ENCODE data around the gene ERC2.

Gene ERC2

DNA sequence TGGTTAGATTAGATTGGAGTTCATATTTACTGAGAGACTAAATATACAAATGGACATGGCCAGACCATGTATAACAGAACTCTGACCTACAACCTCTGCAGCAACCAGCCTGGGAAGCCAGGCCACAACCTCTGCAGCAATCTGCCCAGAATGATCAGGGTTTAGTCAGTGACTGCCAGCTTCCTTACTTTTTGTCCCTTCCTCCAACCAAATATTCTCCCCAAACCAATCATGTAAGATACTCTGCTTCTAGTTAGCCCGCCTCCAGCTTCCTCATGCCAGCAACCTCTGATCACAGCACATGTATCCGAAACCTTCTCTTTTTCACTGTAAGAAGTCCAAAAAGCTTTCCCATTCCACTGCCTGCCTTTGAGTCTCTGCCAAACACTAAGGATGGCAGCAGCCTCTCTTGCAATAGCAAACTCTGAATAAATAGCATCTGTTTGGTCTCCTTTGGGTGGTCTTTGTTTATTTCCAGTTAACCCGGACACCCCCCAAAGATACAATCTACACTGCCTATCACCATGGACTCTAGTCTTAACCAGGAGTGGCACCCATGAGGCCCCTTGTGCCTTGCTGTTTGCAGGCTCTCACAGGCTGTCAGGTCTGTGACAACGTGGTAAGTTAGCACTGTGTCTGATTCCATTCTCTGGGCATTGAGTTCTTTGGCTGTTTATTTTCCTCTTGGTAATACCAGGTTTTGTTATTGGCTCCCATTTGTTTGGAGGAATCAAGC, 102.2 kb downstream of the ERC2 start:
- DNase-seq, result no peak

DNA sequence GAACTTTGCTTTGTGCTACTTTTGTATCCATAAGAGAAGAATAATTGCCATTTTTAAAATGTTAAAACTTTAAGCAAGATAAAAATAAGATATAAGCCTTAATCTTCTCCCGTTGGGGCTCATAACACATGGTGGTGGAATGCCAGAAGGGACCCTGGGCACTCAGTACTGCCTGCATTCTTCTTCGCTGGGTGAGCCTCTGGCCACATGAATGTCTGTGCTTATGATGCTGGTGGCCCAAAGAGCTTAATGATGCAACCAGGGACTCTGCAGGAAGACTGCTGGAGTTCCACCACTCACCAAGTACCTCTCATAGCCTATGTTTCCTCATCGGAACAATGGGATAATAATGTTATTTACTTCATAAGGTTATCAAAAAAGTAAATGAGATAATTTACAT, 103.6 kb downstream of the ERC2 start:
- DNase-seq, result no peak

DNA sequence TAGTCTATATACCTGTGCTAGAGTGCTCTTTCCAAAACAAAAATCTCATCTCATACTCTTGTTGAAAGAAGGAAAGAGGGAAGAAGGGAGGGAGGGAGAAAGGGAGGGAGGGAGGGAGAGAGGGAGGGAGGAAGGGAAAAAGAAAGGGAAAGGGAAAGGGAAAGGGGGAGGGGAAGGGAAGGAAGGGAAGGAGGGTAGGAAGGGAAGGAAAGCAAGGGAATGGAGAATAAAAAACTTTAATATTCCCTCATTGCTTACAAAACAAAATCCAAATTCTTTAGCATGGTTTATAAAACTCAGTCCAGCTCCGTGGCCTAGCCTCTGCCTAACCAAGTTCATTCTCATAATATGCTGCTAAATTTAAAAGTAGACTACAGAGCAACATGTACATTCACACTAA, 104.5 kb downstream of the ERC2 start:
- no peak for DNase-seq

DNA sequence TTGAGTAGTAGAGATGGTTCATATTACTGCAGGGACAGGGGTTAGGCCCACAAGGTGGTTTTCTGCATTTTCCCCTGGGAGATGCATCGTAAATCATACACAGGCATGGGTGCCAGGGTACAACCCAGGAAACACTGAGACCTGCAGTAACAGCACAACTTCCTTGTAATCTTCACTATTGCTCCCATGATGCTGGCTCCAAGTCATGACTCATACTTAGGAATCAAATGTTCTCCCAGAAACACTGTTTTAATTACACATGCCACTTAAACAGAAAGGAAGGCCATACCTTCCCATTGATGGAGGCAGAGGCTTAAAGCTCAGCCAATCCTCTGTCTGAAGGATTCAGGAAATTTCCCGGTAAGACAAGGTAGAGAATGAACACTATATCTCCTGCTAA, 106.5 kb downstream of the ERC2 start:
- DNase-seq, result no peak

DNA sequence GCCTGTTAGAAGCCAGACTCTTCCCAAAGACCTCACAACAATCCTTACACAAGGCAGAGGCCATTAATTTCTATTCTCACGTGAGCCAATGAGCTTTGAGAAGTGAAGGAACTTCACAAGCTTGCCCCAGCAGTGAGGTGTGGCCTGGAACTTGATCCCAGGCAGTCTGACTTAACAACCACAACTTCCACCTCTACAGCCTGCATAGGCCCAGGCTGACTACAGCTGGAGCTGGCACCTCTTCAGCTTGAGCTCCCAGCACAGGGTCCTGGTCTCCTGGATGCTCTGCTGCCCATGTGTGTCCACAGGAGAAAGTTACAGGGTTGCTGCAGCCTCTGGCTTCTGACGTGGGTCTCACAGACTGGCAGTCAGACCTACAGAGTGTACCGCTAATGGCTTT, 111.0 kb downstream of the ERC2 start:
- no peak for DNase-seq

DNA sequence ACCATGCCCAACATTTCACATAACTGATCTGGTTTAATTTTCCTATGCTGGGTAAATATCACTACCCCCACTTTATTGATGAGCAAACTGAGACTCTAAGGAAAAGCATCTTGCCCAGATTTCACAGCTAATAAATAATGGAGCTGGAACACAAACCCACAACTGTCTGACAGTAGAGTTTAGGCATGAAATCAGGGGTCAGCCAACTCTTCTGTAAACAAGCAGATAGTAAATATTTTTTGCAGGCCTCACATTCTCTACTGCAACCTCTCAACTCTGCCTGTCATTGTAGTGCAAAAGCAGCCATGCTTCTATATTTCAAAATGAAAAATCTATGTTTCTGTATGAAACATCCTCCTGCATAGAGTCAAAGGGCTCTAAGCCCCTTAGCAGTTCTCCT, 111.5 kb downstream of the ERC2 start:
- DNase-seq, result no peak

DNA sequence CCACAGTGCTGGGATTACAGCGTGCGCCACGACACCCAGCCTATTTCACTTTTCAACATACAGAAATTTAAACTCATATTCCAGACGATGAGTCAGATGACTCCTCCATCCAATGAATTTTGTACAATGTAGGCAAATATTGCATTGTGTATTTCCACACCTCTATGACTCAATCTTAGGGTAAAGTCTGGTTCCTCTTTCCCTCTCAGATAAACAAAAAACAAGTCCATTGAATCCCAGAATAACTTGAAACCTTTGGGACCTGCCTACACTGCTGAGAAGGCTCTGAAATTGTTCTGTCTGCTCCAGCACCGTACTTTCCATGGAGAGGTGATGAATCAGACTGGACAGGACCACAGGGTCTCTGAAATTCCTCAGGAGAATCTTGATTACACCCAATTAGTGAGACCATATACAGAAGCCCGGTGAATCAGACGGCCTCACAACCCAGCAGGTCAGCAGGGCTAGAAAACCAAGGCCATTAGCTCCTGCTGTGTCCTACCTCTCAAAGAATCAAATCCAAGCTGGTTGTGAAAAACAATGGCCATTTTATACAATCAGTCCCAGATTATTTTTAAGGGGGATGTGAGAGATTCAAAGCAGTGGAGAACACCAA, 112.6 kb downstream of the ERC2 start:
- DNase-seq, result no peak

DNA sequence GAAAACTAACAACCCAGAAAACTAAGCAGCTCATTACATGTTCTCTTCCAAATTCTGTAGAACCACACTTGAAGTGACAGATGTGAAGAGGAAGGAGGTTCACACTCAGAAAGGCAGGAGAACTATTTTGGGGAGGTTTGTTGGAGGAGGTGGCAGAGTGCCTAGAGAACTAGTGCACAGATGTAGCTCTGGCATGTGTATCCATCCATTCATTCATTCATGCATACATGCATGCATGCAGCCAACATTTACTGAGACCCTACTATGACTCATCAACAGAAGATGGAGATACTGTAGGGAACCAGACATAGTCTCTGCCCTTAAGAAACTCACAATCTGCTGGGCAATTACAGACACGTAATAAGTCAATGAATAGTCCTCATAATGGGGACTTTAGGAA, 116.7 kb downstream of the ERC2 start:
- DNase-seq, result no peak

DNA sequence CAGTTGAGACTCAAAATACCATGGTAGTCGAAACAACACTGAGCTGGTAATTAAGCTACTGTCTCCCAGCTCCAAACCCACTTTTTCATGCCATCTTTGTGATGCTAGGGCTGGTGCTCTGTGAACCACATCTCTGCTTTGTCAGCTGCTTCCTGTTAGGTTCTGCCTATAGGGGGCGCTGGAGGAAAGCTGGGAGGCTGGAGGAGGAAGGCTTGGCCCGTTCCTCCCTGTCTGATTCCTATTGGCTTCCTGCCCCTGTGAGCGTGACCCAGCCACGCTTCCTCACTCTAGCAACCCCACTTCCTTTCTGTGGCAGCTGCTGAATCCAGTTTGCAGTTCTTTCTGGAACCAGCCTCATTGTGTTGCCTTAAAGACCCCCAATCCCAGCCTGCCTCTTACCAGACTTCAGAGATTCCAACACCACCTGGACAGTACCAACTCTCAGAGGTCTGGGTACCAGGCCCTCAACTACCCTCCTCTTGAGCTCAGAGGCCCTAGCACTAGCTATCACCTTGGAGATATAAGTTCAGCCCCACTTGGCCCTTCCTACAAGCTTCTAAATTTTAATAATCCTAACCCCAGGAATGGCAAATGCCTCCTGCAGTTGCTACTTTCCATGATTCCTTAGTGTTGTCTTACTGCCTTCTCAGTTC, 120.9 kb downstream of the ERC2 start:
- no peak for DNase-seq

DNA sequence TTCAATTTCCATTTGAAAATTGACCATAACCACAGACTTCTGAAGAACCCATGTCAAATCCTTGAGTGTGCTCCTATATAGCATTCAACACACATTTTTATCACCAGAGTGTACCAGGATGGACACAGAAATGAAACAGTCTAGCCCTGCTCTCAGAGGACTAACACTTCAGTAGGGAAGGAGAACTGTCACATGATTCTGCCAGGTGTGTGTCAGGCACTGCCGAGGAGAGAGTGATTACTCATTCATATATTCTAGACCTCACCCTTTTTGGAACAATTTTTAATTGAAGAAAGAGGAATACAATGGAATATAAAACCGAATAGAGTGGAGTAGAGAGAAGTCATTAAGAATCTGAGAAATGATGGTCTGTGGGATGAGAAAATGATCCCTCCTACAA, 125.8 kb downstream of the ERC2 start:
- no peak for DNase-seq

DNA sequence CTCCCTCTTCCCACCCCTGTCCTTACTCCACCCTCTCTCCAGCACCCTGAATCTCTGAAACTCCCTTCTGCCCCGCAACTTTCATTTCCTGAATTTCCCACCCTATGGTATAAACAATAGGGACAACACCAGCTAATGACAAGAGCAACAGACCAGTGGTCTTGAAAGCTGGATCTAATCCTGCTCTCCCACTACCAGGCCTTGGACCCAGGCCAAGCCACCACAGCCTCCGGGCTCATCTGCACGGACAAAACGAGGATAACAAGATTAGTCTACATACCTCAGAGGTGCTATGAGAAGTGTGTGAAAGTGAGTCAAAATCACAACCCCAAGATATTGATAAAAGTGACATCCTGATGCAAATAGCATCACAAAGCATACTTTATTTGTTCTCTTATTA, 128.6 kb downstream of the ERC2 start:
- no peak for DNase-seq

DNA sequence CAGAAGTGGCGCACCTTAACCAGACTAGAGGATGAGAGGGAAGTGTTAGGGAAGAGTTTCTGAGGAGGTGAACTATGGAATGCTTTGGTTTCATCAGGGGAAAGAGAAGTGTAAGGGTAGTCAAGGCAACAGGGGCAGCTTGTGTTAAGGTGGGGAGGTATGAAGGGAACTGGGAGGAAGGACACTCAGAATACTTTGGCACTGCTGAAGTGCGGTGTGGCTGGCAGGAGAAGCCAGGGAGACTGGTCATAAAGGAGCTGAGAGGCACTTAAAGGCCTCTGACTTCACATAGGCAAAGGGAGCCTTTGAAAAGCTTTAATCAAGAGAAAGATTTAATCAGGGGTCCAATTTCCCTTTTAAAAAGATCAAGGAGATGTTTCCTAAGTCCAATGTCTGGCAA, 129.0 kb downstream of the ERC2 start:
- no peak for DNase-seq

DNA sequence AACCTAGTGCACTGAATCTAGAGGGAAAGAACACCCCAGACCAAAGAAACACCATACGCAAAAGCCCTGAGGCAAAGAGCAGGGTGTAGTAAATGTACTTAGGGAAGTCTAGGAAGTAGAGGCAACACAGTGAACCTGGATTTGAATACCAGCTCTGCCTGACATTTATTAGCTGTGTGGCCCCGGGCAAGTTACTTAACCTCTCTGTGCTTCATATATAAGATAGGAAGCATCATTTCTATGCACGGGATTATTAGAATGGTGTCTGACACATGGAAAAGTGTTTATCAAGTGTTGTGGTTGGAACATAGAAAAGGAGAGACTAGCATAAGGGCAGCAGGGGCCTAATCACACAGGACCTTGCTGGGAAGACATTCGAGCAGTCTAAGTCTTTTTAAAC, 132.2 kb downstream of the ERC2 start:
- no peak for DNase-seq

DNA sequence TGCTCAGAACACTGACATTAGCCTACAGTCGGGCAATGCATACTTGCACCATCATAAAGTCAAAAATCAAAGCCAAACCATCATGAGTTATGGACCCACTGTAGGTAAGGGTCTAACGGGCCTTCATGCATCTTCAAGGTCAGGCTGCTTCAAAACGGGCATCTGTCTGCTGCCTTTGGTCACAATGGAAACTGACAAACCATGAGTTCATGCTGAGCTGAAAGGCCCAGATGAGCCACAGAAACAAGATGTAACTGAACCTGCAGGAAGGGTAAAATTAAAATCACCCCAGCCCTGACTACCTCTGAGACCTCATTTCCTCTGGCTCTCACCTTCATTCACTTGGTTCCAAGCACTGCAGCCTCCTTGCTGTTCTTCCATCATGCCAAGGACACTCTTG, 143.8 kb downstream of the ERC2 start:
- no peak for DNase-seq

DNA sequence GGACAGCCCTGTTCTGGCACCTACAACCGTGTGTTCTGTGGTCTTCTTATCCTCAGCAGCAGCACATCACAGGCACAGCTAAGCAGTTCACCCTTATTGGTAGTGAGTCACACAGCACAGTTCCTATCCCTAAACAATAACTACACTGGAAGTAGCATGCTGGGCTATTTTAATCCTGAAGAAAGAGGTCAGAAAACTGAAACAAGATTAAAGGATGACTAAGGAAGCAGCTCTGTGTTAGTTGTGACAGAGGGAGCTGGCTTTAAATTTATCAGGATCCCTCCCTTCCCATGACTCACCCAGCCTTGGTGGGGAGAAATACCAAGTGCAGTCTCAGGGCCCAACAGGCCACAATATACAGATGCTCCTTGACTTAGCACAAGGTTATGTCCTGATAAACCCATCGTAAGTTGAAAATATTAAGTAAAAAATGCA, 144.3 kb downstream of the ERC2 start:
- no peak for DNase-seq

DNA sequence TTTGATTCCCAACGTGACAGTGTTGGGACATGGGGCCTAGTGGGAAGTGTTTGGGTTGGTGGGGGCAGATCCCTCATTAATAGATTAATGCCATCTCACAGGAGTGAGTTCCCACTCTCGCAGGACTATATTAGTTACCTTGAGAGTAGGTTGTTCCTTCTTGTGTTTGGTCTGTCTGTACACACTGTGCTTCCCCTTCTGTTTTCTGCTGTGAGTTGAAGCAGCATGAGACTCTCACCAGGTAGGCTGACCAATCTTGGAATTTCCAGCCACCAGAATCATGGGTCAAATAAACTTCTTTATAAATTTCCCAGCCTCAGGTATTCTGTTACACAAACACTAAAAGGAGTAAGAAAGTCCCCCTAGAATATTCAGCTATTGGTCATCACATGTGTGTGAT, 145.4 kb downstream of the ERC2 start:
- no peak for DNase-seq

DNA sequence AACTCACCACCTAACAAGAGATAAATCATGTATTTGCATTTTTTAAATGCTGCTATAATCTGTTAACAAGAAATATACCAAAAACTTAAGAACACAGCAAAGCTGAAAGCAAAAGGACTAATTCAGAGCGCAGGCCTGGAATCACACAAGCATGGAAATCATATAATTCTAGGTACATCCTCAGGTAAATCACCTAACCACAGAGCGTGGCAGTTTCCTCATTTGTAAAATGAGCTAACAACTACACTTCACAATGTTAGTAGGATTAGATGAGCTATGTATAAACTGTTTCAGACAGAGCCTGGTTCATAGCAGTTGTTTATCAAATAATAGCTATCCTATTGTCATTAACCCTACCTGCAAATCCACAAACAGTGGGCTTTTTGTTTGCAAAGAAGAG, 146.4 kb downstream of the ERC2 start:
- DNase-seq, result no peak

DNA sequence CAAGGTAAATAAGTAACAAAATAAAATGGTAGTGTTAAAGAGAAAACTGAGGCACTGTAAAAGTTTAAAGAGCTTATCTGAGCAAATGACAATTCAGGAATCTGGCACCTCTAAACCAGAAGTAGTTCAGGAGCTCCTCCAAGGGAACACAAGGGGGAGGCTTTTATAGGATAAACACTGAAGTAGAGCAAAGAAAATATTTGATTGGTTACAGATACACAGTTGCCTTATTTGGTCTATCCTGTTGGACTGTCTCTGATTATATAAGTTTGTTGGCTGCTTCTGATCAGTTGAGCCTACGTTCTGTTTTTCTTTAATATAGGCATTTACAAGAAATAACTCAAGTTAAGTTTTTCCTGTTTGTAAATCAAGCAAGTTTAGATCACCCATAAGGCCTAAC, 146.9 kb downstream of the ERC2 start:
- DNase-seq, result no peak

DNA sequence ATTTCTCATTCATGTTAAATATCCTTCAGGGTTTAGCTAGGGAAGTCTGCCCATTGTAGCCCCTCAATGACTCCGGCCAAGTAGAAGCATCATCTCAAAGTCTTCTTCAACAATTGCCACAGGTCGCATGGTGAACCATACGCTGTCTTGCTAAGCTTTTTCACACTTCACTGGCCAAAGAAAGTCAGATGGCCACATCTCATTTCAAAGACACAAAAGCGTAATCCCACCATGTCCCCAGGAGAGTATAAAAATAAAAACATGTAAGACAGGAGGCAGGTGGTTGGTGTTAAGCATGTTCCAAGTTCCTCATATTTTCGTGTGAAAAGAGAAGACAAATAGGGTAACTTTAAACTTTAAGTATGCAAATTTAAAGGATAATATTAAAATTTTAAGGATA, 147.4 kb downstream of the ERC2 start:
- DNase-seq, result no peak

DNA sequence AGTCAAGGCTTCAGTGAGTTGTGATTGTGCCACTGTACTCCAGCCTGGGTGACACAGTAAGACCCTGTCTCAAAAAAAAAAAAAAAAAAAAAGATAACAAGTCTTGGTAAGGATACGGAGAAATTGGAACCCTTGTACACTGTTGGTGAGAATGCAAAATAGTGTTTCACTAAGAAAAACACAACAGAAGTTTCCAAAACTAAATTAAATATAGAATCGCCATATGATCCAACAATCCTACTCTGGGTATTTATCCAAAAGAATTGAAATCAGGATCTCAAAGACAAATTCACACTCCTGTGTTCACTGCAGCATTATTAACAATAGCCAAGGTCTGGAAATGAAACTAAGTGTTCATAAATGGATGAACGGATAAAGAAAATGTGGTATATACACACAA, 149.4 kb downstream of the ERC2 start:
- no peak for DNase-seq

DNA sequence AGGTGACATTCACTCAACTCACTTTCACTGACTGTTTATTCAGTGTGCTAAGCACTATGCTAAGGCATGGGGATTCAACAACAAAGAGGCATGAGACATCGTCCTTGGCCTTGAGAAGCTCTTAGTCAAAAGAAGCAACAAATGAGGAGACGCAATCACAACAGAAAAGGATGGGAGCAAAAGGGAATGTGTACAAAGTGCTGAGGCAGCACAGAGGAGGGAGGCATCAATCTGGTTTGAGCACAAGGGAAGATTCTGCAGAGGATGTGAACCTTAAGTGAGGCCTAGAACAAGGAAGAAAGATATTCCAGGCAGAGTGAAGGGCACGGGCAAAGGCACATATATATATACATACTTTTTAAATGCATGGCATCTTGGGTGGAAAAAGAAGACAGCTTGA, 151.3 kb downstream of the ERC2 start:
- no peak for DNase-seq

DNA sequence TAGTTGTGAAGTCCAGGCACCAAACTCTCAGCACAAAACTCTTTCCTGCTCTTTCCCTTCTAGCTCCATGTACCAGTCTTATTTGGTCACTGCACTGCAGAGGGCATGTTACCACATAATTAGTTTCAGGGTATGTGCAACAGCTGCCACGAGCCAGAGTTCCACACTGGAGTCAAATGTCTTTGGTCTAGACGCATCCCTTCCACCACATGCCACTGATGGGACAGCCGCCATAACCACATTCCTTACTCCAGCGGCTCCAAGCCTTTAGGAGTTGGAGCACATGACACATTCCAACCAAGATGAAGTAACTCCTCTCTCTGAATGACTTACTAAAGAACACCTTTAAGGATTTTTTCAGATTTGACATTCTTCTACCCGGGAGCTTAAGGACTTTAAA, 153.4 kb downstream of the ERC2 start:
- DNase-seq, result no peak

DNA sequence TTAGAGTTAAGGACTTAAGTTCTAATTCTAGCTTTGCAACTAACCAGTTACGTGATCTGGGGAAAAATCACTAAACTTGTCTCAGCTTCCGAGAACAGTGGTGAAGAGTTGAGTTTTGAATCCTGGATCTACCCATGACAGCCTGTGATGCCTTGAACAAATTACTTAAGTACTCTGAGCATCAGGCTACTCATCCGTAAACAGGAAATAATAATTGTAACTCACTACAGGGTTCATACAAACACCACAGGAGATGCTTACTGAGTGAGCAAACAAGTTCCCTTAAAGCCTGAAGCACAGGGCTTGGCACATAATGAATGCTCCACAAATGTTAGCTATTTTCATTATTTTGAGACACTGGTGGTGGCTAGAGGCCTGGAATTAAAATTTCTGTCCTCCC, 158.8 kb downstream of the ERC2 start:
- no peak for DNase-seq

DNA sequence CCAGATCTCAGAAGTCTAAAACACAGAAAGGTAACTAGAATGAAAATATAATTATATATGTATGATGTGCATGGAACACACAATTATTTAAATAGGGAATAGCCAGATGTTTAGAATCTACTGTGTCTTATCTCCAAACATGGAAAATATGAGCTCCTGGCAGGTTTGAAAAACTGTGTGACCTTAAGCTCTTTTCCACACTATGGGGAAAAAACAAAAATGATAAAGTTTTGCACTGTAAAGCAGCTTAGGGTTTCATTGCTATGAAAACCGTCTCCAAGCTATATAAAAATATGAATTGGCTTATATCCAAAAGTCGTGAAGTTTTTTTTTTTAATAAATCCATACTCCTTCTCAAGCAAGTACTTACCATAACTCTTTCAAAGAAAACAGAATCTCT, 159.8 kb downstream of the ERC2 start:
- no peak for DNase-seq

DNA sequence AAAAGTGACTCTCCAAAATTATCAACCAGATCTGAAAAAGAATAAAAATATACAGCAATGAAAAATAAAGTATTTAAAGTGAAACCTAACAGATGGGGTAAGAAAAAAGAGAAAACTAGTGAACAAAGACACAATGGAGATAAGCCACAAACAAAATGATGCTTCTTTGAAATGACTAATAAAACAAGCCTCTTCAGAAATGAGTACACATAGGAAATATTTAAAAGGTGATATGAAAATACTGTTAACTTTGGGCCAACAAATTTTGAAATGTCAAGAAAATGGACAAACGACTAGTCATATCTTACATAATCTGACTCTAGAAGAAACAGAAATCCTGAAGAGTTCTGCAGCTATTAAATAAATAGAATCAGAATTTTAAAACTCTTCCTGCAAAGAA, 164.2 kb downstream of the ERC2 start:
- DNase-seq, result no peak
